Mononuclear cell (primary cell): ENCODE measurements around the gene SLC17A3. TPM values are rescaled to one million over a fixed set of nuclear protein-coding genes. Genes with fewer than 3 reads are reported as not detected.
A peak's percentile ranks its signal among the peaks of the same experiment; 100 is the strongest.

Source experiments
- H3K27me3 ChIP-seq: 2 replicates; pipeline ENCODE4 v1.6.0; 2011; ENCODE audit warnings: low read length, control low read depth; ENCODE audit not compliant: insufficient read depth
- H3K4me1 ChIP-seq: 2 replicates; pipeline ENCODE4 v1.5.1; 2011; ENCODE audit warnings: mild to moderate bottlenecking, low read length, control low read depth; ENCODE audit not compliant: insufficient read depth
- H3K4me3 ChIP-seq: 2 replicates; pipeline ENCODE4 v1.5.1; 2011; ENCODE audit warnings: mild to moderate bottlenecking, low read length, moderate library complexity
- H3K9me3 ChIP-seq: 2 replicates; pipeline ENCODE4 v1.5.1; 2011; ENCODE audit warnings: low read depth, mild to moderate bottlenecking, control low read depth, low read length
- total RNA-seq: library from RNA; depleted of rRNA; stranded (reverse); fragments of >200 nt; gene quantifications from one replicate; pipeline ENCODE4 v1.2.3, GENCODE V29; 2012

SLC17A3 gene
- total RNA-seq, 1 donor = 0.31 TPM

DNA sequence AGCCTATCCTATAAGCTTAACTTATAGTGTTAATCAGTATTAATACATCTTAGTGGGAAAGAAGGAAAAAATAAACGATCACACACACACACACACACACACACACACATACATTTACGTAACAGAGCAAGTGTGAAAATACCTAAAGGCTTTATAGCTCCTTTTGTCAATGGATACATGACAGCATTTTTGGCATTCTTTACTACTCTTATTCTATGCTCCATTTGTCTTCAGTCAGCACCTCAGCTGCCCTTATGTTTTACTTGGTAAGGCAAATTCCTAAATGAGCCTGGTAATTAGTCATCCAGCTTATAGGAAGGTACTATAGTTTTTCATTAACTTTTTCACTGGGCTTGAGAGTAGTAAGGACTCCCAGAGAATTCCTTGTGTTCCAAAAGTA lies 25.1 kb upstream of the SLC17A3 start:
- no peaks in the 10 kb centered on the region for H3K9me3 ChIP-seq
- H3K4me1 ChIP-seq = no peaks in the 10 kb centered on the region
- H3K4me3 ChIP-seq = no peak overlapping the region
- H3K27me3 ChIP-seq = no peaks in the 10 kb centered on the region

DNA sequence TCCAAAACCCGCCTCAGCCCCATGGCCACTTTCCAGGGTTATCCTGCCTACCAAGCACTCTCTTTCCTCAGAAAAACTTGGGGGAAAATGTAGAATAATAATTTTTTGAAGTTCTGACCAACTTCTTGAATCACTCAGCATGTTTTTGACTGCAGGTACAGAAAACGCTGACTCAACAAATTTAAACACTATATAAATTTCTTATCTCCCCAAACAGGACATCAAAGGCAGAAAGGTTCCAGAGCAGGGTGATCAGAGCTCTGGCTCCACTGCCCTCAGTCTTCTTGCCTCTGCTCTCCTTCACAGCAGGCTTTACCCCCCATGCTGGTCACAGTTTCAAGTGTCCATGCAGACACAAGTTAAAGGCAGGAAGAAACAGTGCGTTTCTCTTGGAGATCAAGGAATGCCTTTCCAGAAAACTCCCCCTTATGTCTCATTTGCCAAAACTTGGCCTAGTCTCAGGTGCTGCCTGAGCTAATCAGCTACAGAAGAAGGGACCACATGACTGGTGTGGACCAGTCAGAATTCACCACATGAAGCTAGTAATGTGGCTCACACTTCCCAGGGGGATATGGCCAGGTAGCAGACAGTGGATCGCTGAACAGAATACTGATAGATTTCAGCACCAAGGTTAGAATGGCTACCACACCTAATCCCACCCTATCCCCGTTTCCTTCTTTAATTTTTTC lies 24.4 kb upstream of the SLC17A3 start:
- no peaks in the 10 kb centered on the region for H3K4me1 ChIP-seq

DNA sequence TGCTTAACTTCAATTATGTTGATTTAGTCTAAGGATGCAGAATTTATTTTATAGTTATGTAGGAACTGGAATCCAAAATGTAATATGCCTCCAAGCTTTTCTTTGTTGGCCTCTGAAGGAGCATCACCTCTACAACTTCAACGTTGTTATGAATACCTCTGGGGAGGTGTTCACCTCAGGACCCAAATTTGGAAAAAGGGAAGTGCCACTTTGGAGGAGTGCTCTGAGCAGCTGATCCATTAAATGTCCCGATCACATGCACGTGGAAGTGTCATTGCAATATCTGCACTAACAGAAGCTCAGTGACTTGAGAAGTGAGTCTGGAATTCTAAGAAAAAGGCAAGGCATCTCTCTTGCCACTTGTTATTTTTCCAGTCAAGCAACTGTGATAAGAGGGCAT lies 22.2 kb upstream of the SLC17A3 start:
- no peaks in the 10 kb centered on the region for H3K27me3 ChIP-seq
- no peaks in the 10 kb centered on the region for H3K9me3 ChIP-seq
- H3K4me3 ChIP-seq = no peak overlapping the region
- H3K4me1 ChIP-seq = no peaks in the 10 kb centered on the region

More for the DNA sequence above, 24.4 kb upstream of the SLC17A3 start:
- no peaks in the 10 kb centered on the region for H3K9me3 ChIP-seq
- no peaks in the 10 kb centered on the region for H3K27me3 ChIP-seq
- no peak overlapping the region for H3K4me3 ChIP-seq

- no peaks in the 10 kb centered on the region for H3K4me1 ChIP-seq
These were observed 21.7 kb upstream of the SLC17A3 start for GRCh38 chr6:25895771-25896170.

GRCh38 chr6:25893778-25894177 lies 19.7 kb upstream of the SLC17A3 start:
- Histone ChIP-seq H3K27me3 (no peaks in the 10 kb centered on the region), H3K4me1 (no peaks in the 10 kb centered on the region), H3K9me3 (no peaks in the 10 kb centered on the region), H3K4me3 (no peak overlapping the region)

More at GRCh38 chr6:25895771-25896170, 21.7 kb upstream of the SLC17A3 start:
- Histone ChIP-seq H3K4me3 (no peak overlapping the region), H3K9me3 (no peaks in the 10 kb centered on the region), H3K27me3 (no peaks in the 10 kb centered on the region)

DNA sequence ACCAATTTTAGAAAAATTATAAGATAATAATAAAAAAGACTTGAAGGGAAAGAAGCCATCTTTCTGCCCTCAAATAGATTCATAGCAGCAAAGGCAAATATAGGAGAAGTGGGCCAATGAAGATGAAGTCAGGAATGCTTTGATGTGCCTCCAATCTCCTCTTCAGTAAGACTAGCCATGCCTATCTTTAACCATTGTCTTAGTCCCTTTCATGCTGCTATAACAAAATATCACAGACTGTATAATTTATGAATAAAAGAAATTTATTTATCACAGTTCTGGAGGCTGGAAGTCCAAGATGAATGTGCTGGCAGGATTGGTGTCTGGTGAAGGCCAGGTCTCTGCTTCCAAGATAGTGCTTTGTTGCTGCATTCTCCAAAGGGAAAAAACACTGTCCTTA lies 18.8 kb upstream of the SLC17A3 start:
- Histone ChIP-seq H3K4me1 (no peaks in the 10 kb centered on the region), H3K9me3 (no peaks in the 10 kb centered on the region), H3K4me3 (no peak overlapping the region), H3K27me3 (no peaks in the 10 kb centered on the region)

- Histone ChIP-seq H3K9me3 (no peaks in the 10 kb centered on the region), H3K27me3 (no peaks in the 10 kb centered on the region), H3K4me3 (no peak overlapping the region), H3K4me1 (no peaks in the 10 kb centered on the region)
These were observed 16.1 kb upstream of the SLC17A3 start for GRCh38 chr6:25889877-25890853.

DNA sequence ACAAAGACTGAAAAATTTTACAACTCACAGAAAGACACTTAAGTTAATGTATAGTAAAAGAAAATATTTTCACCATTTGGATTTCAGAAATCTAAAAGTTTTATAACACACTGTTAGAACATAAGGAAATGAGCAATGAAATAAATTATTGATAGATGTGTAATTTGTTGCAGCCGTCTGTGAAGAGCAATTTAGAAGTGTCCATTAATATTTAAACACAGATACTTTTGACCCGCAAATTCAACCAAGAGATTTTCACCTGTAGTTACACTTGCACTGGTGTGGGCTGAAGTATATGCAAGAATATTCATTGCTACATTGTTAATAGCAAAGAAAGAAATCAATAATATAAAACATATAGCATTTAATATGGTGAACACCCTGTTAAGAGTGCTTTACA lies 14.6 kb upstream of the SLC17A3 start:
- no peaks in the 10 kb centered on the region for H3K27me3 ChIP-seq

GRCh38 chr6:25886066-25886465 lies 12.0 kb upstream of the SLC17A3 start:
- Histone ChIP-seq H3K4me1 (peaks cover 9% of the 10 kb centered on the region), H3K9me3 (no peaks in the 10 kb centered on the region), H3K27me3 (no peaks in the 10 kb centered on the region), H3K4me3 (no peak overlapping the region)

More for the DNA sequence above, 14.6 kb upstream of the SLC17A3 start:
- H3K4me1 ChIP-seq = no peaks in the 10 kb centered on the region
- no peak overlapping the region for H3K4me3 ChIP-seq
- H3K9me3 ChIP-seq = no peaks in the 10 kb centered on the region

GRCh38 chr6:25883991-25884390 lies 9.9 kb upstream of the SLC17A3 start:
- Histone ChIP-seq H3K9me3 (no peaks in the 10 kb centered on the region), H3K4me1 (peaks cover 9% of the 10 kb centered on the region), H3K27me3 (no peaks in the 10 kb centered on the region), H3K4me3 (no peak overlapping the region)

- Histone ChIP-seq H3K9me3 (no peaks in the 10 kb centered on the region), H3K27me3 (no peaks in the 10 kb centered on the region), H3K4me1 (peaks cover 9% of the 10 kb centered on the region), H3K4me3 (no peak overlapping the region)
These were observed 9.5 kb upstream of the SLC17A3 start for GRCh38 chr6:25883536-25883935.

DNA sequence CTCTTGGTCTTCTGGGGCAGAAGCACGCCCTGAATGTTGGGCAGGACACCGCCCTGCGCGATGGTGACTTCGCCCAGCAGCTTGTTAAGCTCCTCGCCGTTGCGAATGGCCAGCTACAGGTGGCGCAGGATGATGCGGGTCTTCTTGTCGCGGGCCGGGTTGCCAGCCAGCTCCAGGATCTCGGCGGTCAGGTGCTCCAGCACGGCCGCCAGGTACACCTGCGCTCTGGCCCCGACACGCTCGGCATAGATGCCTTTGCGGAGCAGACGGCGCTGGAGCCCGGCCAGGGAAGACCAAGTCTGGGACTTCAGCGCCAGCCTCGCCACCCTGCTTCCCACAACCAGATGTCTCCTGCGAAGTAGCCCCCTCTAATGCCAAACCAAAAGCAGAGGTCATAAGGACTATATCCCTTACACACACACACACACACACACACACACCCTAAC lies 8.0 kb upstream of the SLC17A3 start:
- Histone ChIP-seq H3K9me3 (no peaks in the 10 kb centered on the region), H3K4me1 (peaks cover 9% of the 10 kb centered on the region), H3K4me3 (peak overlapping the region; percentile 32), H3K27me3 (no peaks in the 10 kb centered on the region)

DNA sequence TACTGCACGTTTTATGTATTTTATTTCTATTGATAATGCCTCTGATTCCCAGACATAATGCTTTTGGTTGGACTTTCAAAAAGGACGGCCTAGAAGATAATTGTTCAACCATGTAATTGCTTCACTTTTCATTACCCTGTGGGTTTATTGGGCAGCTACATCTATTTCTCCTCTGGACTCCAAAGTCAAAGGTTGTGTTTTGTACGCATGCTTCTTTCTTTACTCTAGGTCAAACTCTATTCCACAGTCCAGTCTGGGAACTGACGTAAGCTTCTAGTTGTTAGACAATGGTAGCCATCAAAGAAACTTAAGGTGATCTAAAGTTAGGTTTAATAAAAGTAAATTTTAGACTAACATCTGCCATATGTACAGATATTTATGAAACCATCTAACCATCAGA lies 6.6 kb upstream of the SLC17A3 start:
- H3K27me3 ChIP-seq = no peaks in the 10 kb centered on the region
- H3K9me3 ChIP-seq = no peaks in the 10 kb centered on the region
- H3K4me3 ChIP-seq = no peak overlapping the region
- peaks cover 9% of the 10 kb centered on the region for H3K4me1 ChIP-seq

DNA sequence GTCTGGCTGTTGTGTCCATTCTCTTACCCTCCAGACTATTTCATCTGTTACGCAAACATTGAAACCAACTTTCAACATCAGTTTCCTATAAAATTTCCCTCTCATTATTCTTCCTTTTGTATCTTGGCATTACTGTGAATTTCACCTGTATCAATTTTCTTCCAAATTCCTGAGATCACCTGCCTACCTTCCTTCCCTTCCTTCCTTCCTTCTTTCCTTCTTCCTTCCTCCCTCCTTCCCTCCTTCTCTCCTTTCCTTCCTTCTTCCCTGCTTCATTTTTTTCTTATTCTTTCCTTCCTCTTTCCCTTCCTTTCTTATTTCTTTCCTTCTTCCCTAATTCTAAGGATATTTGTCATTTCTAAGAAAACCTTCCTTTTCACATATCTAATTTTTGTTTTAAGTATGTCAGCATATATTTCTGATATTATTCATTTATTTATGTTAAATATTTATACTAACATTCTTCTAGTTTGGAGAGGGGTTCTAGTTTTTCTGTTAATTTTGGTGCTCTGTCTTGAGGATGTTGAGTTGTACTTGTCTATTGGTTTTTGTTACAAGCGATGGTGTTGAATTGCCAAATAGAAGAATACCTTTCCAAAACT lies 4.8 kb upstream of the SLC17A3 start:
- no peaks in the 10 kb centered on the region for H3K9me3 ChIP-seq
- no peak overlapping the region for H3K4me3 ChIP-seq
- H3K4me1 ChIP-seq = peaks cover 18% of the 10 kb centered on the region
- H3K27me3 ChIP-seq = no peaks in the 10 kb centered on the region
